ENCODE data around the gene YJEFN3.

DNA sequence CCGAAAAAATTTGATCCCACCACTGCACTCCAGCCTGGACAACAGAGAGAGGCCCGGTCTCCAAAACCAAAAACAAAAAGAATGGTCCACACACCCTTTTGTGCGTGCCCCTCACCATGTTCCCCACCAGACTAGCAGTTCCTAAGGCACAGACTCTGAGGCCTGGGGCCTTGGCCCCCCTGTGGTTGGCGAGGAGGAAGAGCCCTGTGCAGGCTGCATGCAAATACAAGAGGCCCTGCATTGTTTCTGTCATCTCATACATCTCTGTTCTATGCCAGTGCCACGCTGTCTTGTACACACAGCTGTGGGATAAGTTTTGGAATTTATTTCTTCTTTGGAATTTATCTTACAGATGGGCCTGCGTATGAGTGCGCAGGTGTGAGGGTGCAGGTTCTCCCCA, 4.7 kb upstream of the YJEFN3 start:
- TF ChIP-seq, protein P1, sequence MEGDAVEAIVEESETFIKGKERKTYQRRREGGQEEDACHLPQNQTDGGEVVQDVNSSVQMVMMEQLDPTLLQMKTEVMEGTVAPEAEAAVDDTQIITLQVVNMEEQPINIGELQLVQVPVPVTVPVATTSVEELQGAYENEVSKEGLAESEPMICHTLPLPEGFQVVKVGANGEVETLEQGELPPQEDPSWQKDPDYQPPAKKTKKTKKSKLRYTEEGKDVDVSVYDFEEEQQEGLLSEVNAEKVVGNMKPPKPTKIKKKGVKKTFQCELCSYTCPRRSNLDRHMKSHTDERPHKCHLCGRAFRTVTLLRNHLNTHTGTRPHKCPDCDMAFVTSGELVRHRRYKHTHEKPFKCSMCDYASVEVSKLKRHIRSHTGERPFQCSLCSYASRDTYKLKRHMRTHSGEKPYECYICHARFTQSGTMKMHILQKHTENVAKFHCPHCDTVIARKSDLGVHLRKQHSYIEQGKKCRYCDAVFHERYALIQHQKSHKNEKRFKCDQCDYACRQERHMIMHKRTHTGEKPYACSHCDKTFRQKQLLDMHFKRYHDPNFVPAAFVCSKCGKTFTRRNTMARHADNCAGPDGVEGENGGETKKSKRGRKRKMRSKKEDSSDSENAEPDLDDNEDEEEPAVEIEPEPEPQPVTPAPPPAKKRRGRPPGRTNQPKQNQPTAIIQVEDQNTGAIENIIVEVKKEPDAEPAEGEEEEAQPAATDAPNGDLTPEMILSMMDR (IDR thresholded peaks at IDR 0.05; ENCODE audit: extremely low read depth in 1 of 2, insufficient read depth in 1 of 2, low read depth in 1 of 2, low read length in 2 of 2): no peak
- TF ChIP-seq, protein P2, sequence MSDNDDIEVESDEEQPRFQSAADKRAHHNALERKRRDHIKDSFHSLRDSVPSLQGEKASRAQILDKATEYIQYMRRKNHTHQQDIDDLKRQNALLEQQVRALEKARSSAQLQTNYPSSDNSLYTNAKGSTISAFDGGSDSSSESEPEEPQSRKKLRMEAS (IDR thresholded peaks at IDR 0.05; ENCODE audit: insufficient read depth, insufficient read length): no peak
- TF ChIP-seq POLR2A (IDR thresholded peaks at IDR 0.05; ENCODE audit: low read depth, low read length) (no peak), FOS (IDR thresholded peaks at IDR 0.05; ENCODE audit: borderline replicate concordance, insufficient read depth, low read length) (no peak), POLR2AphosphoS5 (IDR thresholded peaks at IDR 0.05; ENCODE audit: insufficient read depth, low read depth, low read length) (no peak), JUN (IDR thresholded peaks at IDR 0.05; ENCODE audit: borderline replicate concordance, insufficient read depth, insufficient read length, low read depth) (no peak), MYC (IDR thresholded peaks at IDR 0.05; ENCODE audit: low read depth, low read length) (no peak), EZH2 (IDR thresholded peaks at IDR 0.05; ENCODE audit: borderline replicate concordance, low read depth, low read length, severe bottlenecking) (no peak), GATA2 (IDR thresholded peaks at IDR 0.05; ENCODE audit: insufficient read depth, insufficient read length, low read depth, low read length) (no peak)
